Measurements from ENCODE around the gene PARPBP. TPM values are rescaled to one million over a fixed set of nuclear protein-coding genes. Genes with fewer than 3 reads are reported as not detected.
A peak's percentile ranks its signal among the peaks of the same experiment; 100 is the strongest.

The PARPBP gene
- total and polyA plus RNA-seq, 4 experiments from 2014 or later: 2.1 to 2.8 (median 2.4) TPM

GRCh38 chr12:102096855-102097254, 23.1 kb upstream of the PARPBP start:
- no peaks in the 10 kb centered on the region for H3K4me1 ChIP-seq (ENCODE audit: insufficient read depth, low read length)
- H3K4me3 ChIP-seq (ENCODE audit: low read length in 2 of 2): no peak overlapping the region
- H3K27me3 ChIP-seq (ENCODE audit: insufficient read depth, low read length): no peaks in the 10 kb centered on the region
- H3K36me3 Mint-ChIP-seq: peaks cover 24 to 44% of the 10 kb centered on the region in 2 donors
- CTCF ChIA-PET (ENCODE audit: partially characterized antibody): no interaction called here
- H3K9me3 Mint-ChIP-seq: no peaks in the 10 kb centered on the region
- no peak overlapping the region for H3K27ac Mint-ChIP-seq
- POLR2A ChIA-PET (ENCODE audit: partially characterized antibody): no interaction called here
- DNase-seq: no peak
- intact Hi-C loops (cut with micrococcal nuclease): loop anchor here (10.0 kb wide), 1 partner anchor 1448 kb away; no protein-coding TSS in a partner anchor
- H3K4me3 Mint-ChIP-seq: no peak overlapping the region
- peaks cover 9% of the 10 kb centered on the region for H3K36me3 ChIP-seq (ENCODE audit: insufficient read depth, low read length)
- no peaks in the 10 kb centered on the region for H3K27me3 Mint-ChIP-seq
- H3K9me3 ChIP-seq (ENCODE audit: control insufficient read depth in 1 of 2, low read length in 2 of 2): no peaks in the 10 kb centered on the region
- H3K4me1 Mint-ChIP-seq: peaks cover 0 to 2% (median 0%) of the 10 kb centered on the region in 4 donors
- H3K27ac ChIP-seq (ENCODE audit: low read depth, low read length): no peak overlapping the region

DNA sequence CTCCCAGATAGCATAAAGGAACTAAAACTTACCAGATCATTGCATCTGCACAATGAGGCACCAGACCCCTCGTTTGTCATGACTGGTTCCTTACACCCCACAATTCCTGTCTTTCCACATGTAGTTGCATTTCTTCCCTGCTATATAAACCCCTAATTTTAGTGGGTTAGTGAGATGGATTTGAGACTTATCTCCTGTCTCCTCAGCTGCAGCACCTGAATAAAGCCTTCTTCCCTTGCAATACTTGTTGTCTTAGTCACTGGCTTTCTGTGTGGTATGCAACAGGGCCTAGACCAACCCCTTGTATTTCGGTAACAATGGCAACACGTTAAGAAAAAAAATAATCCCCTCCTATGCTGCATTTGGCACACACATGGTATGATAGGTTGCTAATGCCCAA, 13.1 kb upstream of the PARPBP start:
- no peaks in the 10 kb centered on the region for H3K27me3 ChIP-seq (ENCODE audit: insufficient read depth, low read length)
- no peaks in the 10 kb centered on the region for H3K9me3 ChIP-seq (ENCODE audit: control insufficient read depth in 1 of 2, low read length in 2 of 2)
- Mint-ChIP-seq H3K27me3 (no peaks in the 10 kb centered on the region), H3K36me3 (peaks cover 66 to 69% of the 10 kb centered on the region in 2 donors), H3K9me3 (peaks cover 0 to 5% (median 0%) of the 10 kb centered on the region in 8 donors), H3K27ac (peak overlapping the region in 3 of 7 donors; percentile 29 to 84 (median 31)), H3K4me3 (no peak overlapping the region), H3K4me1 (peaks cover 6 to 10% (median 7%) of the 10 kb centered on the region in 4 donors)
- no peak overlapping the region for H3K4me3 ChIP-seq (ENCODE audit: low read length in 2 of 2)
- peaks cover 15% of the 10 kb centered on the region for H3K36me3 ChIP-seq (ENCODE audit: insufficient read depth, low read length)
- no peaks in the 10 kb centered on the region for H3K4me1 ChIP-seq (ENCODE audit: insufficient read depth, low read length)
- no peak for DNase-seq
- intact Hi-C loops (cut with micrococcal nuclease): no loop called here
- POLR2A ChIA-PET (ENCODE audit: partially characterized antibody): no interaction called here
- H3K27ac ChIP-seq (ENCODE audit: low read depth, low read length): no peak overlapping the region
- CTCF ChIA-PET (ENCODE audit: partially characterized antibody): no interaction called here

GRCh38 chr12:102107970-102108369, 12.0 kb upstream of the PARPBP start:
- no peak for DNase-seq
- H3K27me3 Mint-ChIP-seq: no peaks in the 10 kb centered on the region
- peaks cover 0 to 5% (median 0%) of the 10 kb centered on the region in 8 donors for H3K9me3 Mint-ChIP-seq
- Histone ChIP-seq H3K36me3 (ENCODE audit: insufficient read depth, low read length) (peaks cover 19% of the 10 kb centered on the region), H3K4me1 (ENCODE audit: insufficient read depth, low read length) (no peaks in the 10 kb centered on the region), H3K27ac (ENCODE audit: low read depth, low read length) (no peak overlapping the region), H3K4me3 (ENCODE audit: low read length in 2 of 2) (no peak overlapping the region), H3K9me3 (ENCODE audit: control insufficient read depth in 1 of 2, low read length in 2 of 2) (no peaks in the 10 kb centered on the region), H3K27me3 (ENCODE audit: insufficient read depth, low read length) (no peaks in the 10 kb centered on the region)
- peaks cover 7 to 10% (median 7%) of the 10 kb centered on the region in 4 donors for H3K4me1 Mint-ChIP-seq
- ChIA-PET CTCF (ENCODE audit: partially characterized antibody) (no interaction called here), POLR2A (ENCODE audit: partially characterized antibody) (no interaction called here)
- intact Hi-C loops (cut with micrococcal nuclease): no loop called here
- peaks cover 65 to 69% of the 10 kb centered on the region in 2 donors for H3K36me3 Mint-ChIP-seq
- H3K27ac Mint-ChIP-seq: no peak overlapping the region
- no peak overlapping the region for H3K4me3 Mint-ChIP-seq

DNA sequence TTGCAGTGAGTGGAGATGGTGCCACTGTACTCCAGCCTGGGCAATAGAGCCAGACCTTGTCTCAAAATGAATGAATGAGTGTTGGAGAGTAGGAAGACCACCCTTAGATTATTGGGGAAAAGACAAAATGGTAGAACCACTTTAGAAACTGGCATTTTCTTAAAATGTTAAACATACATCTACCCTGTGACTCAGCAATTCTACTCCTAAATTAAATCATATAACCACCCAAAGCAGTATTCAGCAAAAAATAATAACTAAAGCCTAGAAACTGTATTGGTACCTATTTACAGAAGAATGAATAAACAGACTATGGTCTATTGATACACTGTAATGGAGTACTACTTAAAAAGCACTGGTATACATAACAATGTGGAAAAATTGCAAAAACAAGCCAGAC, 9.2 kb upstream of the PARPBP start:
- Histone ChIP-seq H3K4me3 (ENCODE audit: low read length in 2 of 2) (no peak overlapping the region), H3K4me1 (ENCODE audit: insufficient read depth, low read length) (no peaks in the 10 kb centered on the region), H3K27ac (ENCODE audit: low read depth, low read length) (no peak overlapping the region), H3K36me3 (ENCODE audit: insufficient read depth, low read length) (peaks cover 19% of the 10 kb centered on the region), H3K9me3 (ENCODE audit: control insufficient read depth in 1 of 2, low read length in 2 of 2) (no peaks in the 10 kb centered on the region), H3K27me3 (ENCODE audit: insufficient read depth, low read length) (no peaks in the 10 kb centered on the region)
- no peaks in the 10 kb centered on the region for H3K27me3 Mint-ChIP-seq
- ChIA-PET POLR2A (ENCODE audit: partially characterized antibody) (no interaction called here), CTCF (ENCODE audit: partially characterized antibody) (no interaction called here)
- H3K36me3 Mint-ChIP-seq: peaks cover 57% of the 10 kb centered on the region in 2 donors
- H3K27ac Mint-ChIP-seq: no peak overlapping the region
- H3K4me1 Mint-ChIP-seq: peaks cover 7 to 12% (median 9%) of the 10 kb centered on the region in 4 donors
- H3K9me3 Mint-ChIP-seq: peaks cover 0 to 4% (median 0%) of the 10 kb centered on the region in 8 donors
- intact Hi-C loops (cut with micrococcal nuclease): no loop called here
- no peak for DNase-seq
- H3K4me3 Mint-ChIP-seq: no peak overlapping the region

DNA sequence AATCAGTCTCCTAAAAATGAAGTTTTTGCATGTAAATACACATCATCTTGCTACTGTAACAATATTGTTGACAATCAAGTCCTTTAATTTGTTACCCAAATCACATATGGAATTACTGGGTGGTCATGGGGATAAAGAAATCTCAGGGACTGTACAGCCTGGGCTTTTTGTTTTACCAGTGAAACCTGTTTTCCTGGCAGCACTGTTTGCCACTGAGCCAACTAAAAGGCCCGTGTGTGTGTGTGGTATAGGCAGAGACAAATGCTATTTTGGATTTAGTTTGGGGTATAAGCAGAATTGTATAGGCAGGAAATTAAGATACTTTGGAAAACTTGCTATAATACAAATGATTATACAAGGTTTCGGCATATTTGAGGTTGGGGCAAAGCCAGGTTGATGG, 5.8 kb upstream of the PARPBP start:
- Mint-ChIP-seq H3K4me1 (peaks cover 5 to 15% (median 12%) of the 10 kb centered on the region in 4 donors), H3K9me3 (no peaks in the 10 kb centered on the region), H3K27me3 (no peaks in the 10 kb centered on the region), H3K27ac (peak overlapping the region in 1 of 7 donors; percentile 37), H3K4me3 (no peak overlapping the region), H3K36me3 (peaks cover 37 to 44% of the 10 kb centered on the region in 2 donors)
- DNase-seq: no peak
- no peak overlapping the region for H3K4me3 ChIP-seq (ENCODE audit: low read length in 2 of 2)
- H3K4me1 ChIP-seq (ENCODE audit: insufficient read depth, low read length): peaks cover 9% of the 10 kb centered on the region
- CTCF ChIA-PET (ENCODE audit: partially characterized antibody): no interaction called here
- POLR2A ChIA-PET (ENCODE audit: partially characterized antibody): no interaction called here
- no peaks in the 10 kb centered on the region for H3K9me3 ChIP-seq (ENCODE audit: control insufficient read depth in 1 of 2, low read length in 2 of 2)
- no peak overlapping the region for H3K27ac ChIP-seq (ENCODE audit: low read depth, low read length)
- peaks cover 4% of the 10 kb centered on the region for H3K36me3 ChIP-seq (ENCODE audit: insufficient read depth, low read length)
- intact Hi-C loops (cut with micrococcal nuclease): no loop called here
- no peaks in the 10 kb centered on the region for H3K27me3 ChIP-seq (ENCODE audit: insufficient read depth, low read length)

DNA sequence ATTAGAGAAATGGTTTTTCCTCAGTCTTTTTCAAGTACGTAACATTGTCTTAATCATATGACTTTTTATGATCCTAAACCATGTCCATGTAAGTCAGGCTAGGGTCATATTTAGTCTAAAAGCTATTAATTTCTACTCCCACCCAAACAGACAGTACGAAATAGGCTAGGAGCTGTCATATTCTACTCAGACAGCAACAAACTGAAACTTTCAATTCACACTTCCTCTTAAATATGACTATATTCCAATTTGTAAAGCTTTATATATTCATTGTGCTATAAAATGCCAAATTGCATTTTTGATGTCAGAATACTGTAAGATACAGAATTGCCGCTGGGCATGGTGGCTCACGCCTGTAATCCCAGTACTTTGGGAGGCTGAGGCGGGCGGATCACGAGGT, 3.6 kb upstream of the PARPBP start:
- Histone ChIP-seq H3K4me3 (ENCODE audit: low read length in 2 of 2) (no peak overlapping the region), H3K27ac (ENCODE audit: low read depth, low read length) (no peak overlapping the region), H3K4me1 (ENCODE audit: insufficient read depth, low read length) (peaks cover 24% of the 10 kb centered on the region), H3K36me3 (ENCODE audit: insufficient read depth, low read length) (peaks cover 4% of the 10 kb centered on the region), H3K27me3 (ENCODE audit: insufficient read depth, low read length) (no peaks in the 10 kb centered on the region), H3K9me3 (ENCODE audit: control insufficient read depth in 1 of 2, low read length in 2 of 2) (no peaks in the 10 kb centered on the region)
- H3K9me3 Mint-ChIP-seq: no peaks in the 10 kb centered on the region
- intact Hi-C loops (cut with micrococcal nuclease): no loop called here
- H3K36me3 Mint-ChIP-seq: peaks cover 20 to 34% of the 10 kb centered on the region in 2 donors
- DNase-seq: no peak
- H3K27ac Mint-ChIP-seq: peak overlapping the region in 1 of 7 donors; percentile 46
- CTCF ChIA-PET (ENCODE audit: partially characterized antibody): no interaction called here
- H3K27me3 Mint-ChIP-seq: no peaks in the 10 kb centered on the region
- H3K4me1 Mint-ChIP-seq: peaks cover 14 to 35% (median 20%) of the 10 kb centered on the region in 4 donors
- no peak overlapping the region for H3K4me3 Mint-ChIP-seq
- POLR2A ChIA-PET (ENCODE audit: partially characterized antibody): no interaction called here

DNA sequence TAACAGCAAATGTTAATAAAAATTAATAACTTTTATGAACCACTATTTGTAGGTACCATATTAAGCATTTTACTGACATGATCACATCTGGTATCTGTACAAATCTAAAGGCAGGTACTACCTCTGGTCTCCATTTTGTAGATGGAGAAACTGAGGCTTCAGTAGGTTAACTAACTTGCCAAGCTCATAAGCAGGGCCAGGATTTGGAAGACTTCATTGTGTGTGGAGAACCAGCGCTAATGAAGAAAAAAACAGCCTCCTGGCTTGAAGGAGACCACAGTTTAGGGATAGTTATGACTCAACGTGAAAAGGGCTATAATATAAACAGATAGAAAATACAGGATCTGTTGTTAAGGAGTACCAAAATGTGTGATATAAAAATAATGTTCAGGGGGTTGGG, 1.1 kb upstream of the PARPBP start:
- ChIA-PET CTCF (ENCODE audit: partially characterized antibody) (no interaction called here), POLR2A (ENCODE audit: partially characterized antibody) (interaction anchor here (2.5 kb wide), 1 partner anchor 58 kb away, joined by 23 read pairs; the partner anchor contains the start of gene WASHC3)
- no peak for DNase-seq
- Mint-ChIP-seq H3K9me3 (no peaks in the 10 kb centered on the region), H3K4me1 (peaks cover 14 to 35% (median 19%) of the 10 kb centered on the region in 4 donors), H3K36me3 (peaks cover 16 to 26% of the 10 kb centered on the region in 2 donors), H3K27me3 (no peaks in the 10 kb centered on the region), H3K27ac (peak overlapping the region in 6 of 7 donors; percentile 23 to 95 (median 86)), H3K4me3 (peak overlapping the region; percentile 37 to 93 (median 84))
- intact Hi-C loops (cut with micrococcal nuclease): no loop called here
- H3K4me3 ChIP-seq (ENCODE audit: low read length in 2 of 2): peak overlapping the region in 1 of 2 donors; percentile 86
- no peaks in the 10 kb centered on the region for H3K27me3 ChIP-seq (ENCODE audit: insufficient read depth, low read length)
- H3K9me3 ChIP-seq (ENCODE audit: control insufficient read depth in 1 of 2, low read length in 2 of 2): no peaks in the 10 kb centered on the region
- no peaks in the 10 kb centered on the region for H3K36me3 ChIP-seq (ENCODE audit: insufficient read depth, low read length)
- peaks cover 24% of the 10 kb centered on the region for H3K4me1 ChIP-seq (ENCODE audit: insufficient read depth, low read length)
- no peak overlapping the region for H3K27ac ChIP-seq (ENCODE audit: low read depth, low read length)
